A549 treated with ZK216348 at 1 μM for 4 hours (cell line): ENCODE results near the gene SCN5A. TPM values are rescaled to one million over a fixed set of nuclear protein-coding genes. Genes with fewer than 3 reads are reported as not detected.

ENCODE experiments used
- total RNA-seq: library from RNA; stranded (reverse); fragments of 200-300 nt; extraction: Qiagen RNA extraction; gene quantifications from 5 replicates; pipeline ENCODE4 v1.2.3, GENCODE V29; 2022; ENCODE audit warnings: low read depth

The SCN5A gene
- 0.54 to 1.9 TPM (median 0.88 TPM) in 5 replicates for total RNA-seq

DNA sequence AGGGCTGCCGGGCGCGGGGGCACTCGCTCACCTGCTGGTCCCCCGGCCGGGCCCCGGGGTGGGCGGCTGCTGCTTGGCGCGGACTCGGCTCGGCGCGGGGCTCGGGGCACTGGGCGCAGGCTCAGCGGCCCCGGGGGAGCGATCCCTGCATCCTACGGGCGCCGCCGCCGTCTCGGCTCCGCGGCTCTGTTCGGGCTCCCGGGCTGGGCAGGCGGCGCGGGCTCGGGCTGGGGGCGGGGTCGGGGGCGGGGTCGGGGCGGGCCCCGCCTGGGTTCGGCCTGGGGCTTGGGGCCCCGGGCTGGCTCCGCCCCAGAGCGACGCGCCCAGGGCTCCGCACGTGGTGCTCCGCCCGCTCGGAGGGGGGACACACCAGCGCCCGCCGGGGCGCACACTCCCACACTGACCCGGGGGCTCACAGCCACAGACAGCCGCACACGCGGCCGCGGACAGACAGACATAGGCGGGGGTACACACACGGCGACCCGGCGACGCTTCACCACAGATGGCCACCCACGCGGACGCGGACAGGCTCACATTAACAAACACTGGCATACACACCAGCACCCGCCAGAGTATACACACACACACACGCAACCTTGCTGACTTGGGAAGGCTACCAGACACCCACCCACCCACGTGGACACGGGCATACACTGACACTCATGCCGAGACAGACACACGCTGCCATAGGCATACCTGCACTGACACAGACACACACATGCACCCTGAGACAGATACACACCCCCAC is at the start of gene SCN5A:
Gene SCN5A (minus strand): TSS at position 188 of the 748 bp plus-strand sequence. CDS start 16,380 bp downstream, outside the sequence.

Other genes starting within 250 kb of the SCN5A start
- 1.6 to 4.0 TPM (median 2.9 TPM) in 5 replicates for gene ACVR2B, start 195.8 kb downstream of the SCN5A start, total RNA-seq
- 8.8 to 13.6 TPM (median 10.5 TPM) in 5 replicates for gene EXOG, start 153.3 kb downstream of the SCN5A start, total RNA-seq
- not detected in 5 replicates for gene SCN10A, start 166.5 kb upstream of the SCN5A start, total RNA-seq